Fibroblast of skin of abdomen (primary cell): ENCODE data around the gene MEIS1.

Experiments
- DNase-seq: peaks from one replicate; pipeline ENCODE4 v3.0.0-alpha.2; 2013

Gene MEIS1

DNA sequence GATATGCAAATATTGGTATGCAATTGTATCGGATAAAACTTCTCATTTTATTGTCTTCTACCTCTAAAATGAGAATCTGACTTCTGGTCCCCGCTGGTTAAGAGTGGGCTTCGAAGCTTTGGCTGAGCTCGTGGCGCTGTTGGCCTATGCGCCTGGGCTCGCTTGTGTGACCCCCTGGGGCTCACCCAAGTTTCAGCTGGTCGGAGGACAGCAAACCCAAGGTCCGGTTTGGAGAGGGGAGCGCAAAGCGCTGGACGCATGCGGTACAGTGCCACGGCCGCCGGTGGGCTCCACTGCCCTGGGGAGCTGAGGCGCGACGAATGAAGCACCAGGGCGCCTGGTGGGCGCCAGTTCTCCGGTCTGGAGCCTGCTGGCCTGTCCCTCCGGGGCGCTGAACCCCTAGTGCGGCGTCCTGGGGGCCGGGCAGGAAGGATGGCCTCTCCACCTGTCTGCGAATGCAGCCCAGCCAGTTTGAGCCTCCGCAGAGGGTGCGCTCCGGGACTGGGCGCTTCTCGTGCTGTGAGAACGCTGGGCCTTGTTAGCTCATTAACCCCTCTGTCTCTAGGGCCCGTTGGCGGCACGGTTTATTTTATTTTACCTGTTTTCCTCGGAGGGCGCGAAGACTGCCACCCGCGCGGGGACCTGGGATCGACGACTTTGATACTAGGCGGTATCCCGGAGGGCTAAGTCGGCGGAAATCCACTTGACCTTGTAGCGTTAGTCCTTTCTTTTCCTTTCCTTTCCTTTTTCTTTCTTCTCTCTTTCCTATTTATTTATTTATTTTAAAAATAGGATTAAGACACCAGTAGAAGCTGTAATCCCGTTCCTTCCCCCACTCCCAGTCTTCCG is 10.4 kb downstream of the MEIS1 start:
- peak; percentile 65 for DNase-seq

DNA sequence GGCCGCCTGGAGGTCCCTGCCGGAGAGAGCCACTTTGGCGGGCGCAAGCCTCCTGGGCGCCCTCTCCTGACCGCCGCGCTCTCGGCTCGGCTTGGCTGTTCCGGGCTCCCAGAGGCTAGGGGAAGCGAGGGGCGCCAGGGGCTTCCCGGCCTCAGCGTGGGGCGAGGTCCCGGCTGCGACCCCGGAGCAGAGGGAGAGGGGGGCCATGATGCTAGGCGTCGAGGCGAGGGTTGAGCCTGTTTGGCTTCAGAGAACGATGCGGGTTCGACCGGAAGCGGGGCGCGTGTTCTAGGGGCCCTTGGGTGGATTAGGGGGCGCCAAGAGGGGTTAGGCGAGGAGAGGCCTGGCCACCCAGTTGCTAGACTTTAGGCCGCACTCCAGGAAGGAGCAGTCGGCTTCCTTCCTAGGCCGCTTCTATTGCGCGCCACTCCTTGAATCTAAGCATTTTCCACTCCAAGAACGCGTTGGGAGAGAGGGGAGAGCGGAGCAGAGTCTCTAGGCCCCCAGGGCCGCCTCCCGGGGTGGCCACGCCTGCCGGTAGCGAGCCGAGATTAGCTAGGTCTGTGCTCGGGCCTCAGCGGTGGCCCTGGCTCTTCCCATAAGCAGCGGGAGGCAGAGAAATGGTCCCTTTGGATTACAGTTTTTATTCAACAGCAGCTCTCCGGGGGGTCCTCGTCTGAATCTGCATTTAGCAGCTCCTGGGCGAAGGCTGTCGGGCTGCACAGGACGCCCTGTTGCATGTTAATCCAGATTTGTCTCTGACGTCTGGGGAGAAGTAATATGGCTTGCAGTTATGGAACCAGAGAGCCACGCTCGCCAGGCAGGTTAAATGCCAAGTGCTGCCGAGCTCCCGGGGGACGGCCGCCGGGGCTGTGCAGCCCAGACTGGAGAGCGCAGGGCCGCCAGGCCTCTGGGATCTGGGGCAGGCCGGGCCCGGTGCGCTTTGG is 11.3 kb downstream of the MEIS1 start:
- peak; percentile 71 for DNase-seq

DNA sequence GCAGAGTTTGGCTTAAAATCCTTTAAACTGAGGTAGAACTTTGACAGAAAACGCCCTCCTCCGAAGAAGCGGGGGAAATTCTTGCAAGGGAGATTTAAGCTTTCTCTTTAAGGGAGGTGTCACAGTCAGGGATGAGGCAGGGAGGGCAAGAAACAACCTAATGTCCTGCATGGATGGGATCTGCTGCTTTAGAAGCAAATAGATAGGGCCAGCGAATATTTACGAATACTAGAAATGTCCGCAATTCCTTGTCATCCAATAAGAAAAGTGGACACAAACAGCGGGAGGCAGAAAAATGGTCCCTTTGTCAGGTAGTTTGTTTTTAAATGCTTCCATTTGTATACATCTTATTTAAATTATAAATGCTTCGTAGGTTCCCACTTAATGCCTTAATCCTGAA is 12.0 kb downstream of the MEIS1 start:
- DNase-seq: no peak

DNA sequence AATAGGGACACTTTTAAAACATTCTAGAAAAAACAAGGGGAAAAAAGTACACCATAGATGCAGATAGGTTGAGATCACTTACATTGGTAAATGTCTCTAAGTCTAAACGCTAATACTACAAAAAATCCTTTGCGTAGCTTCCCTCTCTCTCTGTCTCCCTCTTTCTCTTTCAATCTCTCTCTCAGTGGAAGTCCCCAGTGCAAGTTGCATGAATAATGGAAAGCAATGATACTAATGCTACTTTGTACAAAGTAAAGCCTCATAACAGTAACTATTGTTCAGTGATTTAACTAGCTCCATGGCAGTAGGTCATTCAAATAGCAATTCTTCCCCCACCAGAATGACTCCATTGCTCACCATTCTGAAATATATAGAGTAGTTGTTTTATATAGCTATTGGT is 12.8 kb downstream of the MEIS1 start:
- DNase-seq: no peak

DNA sequence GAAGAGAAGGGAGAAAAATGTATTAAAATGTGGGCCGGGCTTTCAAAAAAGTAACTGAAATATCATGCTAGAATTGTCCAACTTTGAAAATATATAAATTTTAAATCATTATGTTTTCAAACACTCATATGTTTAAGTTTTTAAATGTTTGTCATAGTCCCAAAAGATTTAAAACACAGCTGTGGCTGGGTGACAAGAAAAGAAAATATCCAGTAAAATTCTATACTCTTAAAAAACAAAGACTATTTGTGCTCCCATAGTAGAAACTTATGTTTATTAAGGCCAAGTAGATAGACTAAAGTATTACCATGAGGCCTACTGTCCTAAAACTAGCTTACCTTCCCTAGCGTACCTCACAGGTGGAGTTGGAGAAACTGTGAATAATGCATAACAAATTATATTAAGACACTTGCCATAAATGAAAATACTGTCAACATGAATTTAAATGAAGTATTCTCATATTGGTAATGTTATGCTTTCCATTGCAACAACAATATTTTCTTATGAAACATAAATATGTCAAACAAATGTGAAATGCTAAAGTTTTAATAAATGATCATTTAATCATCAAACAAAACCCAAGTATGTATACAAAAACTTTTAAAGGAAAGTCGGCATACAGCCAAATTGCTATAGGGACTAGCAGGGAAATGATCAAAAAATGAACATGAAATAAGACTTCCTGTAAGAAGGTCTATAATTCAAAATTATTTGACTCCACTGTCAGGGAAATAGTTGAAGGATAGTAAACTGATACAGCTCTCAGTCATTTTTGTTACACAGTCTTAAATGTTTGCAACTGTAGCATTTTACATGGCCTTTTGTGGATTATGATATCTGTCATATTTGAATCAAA is 13.4 kb downstream of the MEIS1 start:
- DNase-seq: no peak

DNA sequence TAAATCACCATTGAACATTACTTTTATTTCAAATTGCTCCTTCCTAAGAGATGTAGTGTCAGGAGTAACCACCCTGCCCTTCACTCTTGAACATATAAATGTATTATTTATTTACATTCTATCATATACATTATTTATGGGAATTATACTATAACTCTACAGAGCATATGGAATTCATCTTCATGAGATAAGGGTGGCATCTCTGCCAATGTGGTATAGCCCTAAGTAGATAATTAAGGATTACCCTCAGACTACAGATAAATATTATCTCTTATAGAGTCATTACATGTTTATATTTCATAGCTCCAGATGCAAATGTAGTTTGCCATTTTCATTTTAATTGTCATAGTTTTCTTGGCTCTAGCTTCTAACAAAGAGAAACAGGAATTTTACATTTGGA is 17.3 kb downstream of the MEIS1 start:
- no peak for DNase-seq

DNA sequence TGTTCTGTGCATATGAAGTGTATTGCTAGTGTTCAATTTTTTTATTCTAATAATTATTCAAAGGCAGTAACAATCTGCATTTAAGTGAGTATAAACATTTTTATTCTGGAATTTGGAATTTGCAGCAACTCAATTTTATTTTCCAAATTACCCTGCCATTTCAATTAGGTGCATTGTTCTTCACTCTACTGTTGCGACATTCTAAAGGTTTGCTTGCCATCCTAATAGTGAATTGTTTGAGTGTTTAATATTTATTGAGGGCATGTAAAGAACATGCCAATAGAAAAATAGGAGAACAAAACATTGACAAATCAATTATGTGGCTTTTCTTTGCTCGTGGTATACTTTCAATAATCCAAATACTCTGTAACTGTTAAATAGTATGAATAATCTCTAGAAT is 18.0 kb downstream of the MEIS1 start:
- DNase-seq: no peak

DNA sequence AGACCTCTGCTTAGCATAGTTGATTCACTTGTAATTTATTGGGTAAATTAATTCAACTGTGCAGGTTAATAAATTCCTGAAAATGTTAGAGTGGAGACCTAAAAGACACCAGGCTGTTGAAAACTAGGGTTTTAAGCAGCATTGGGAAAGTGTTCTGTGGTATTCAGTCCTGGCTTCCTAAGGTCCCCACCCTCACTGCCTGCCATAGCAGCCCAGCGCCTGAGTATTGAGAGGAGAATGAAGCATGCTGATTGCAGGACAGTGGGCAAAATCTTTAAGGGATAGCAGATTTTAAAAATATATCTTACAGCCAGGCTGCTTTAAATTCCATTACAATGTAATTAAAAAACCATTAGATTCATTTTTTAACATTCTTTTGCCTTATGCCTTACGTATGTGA is 20.6 kb downstream of the MEIS1 start:
- DNase-seq: no peak

DNA sequence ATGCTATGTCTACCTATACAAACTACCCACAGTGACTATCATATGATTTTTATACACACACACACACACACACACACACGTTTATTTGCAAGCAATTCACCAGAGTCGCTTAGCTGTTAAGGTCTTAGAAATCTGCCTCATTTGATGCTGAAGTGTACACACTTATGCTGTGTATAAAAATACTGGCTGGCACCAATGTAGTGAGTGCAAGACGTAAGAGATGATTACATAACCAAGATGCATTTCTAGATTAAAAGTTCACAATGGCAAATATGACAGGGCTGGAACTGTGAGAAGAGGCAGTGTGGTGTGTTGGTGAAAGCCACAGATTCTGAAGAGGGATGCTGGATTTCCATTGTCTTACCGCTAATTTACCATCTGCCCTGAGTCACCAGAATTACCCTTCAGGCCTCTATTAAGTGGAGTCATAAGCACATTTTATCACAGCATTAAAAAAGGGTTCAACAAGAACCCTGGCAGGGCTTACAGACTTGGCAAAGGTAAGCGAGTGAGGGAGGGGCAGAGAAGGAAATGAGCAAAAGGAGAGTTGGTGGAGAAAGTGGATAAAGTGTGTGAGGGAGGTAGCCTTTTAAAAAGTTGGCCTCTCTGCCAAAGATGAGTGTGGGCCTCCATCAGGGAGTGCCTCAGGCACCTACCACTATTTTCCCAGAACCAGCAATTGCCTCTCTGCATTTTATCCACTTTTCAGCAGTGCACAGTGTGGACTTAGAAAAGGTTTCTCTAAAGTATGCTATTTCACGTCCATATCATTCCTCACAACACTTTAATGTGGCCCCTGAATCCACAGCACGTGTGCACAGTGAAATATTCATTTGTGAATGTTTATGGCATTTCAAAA is 21.5 kb downstream of the MEIS1 start:
- no peak for DNase-seq

DNA sequence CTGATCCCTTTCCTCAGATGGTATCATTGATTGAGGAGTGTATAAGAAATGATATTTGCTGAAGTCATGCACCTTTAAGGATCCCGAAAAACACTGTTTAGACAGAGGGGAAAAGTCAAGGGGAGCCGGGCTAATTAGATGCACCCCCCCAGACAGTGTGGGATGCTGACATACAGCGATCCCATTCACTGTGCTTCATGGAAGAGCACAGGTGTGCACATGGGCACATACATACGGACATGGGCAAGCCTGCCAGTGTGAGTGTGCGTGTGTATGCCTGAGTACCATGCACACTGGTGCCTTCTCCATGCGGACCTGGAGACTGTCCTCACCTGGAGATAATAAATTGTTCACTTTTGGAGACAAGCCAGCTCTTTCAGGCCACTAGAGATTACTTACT is 22.6 kb downstream of the MEIS1 start:
- no peak for DNase-seq

DNA sequence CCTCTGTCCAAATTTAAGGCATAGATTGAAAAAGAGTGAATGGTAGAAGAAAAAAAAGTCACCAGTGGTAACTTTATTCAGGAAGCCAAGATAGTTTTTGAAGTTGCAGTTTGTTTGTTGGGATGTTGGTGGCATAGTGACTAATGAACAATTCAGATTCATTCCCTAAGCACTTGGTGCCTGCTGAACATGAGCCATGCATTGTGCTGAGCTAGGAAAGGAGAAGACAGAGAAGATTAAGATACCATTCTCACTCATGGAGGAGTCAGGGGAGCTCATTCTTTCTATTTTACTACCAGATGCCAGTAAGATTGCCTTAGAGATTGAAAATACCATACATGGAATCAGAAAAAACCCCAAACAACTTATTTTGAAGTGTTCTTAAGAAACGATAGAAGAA is 25.1 kb downstream of the MEIS1 start:
- DNase-seq: no peak

DNA sequence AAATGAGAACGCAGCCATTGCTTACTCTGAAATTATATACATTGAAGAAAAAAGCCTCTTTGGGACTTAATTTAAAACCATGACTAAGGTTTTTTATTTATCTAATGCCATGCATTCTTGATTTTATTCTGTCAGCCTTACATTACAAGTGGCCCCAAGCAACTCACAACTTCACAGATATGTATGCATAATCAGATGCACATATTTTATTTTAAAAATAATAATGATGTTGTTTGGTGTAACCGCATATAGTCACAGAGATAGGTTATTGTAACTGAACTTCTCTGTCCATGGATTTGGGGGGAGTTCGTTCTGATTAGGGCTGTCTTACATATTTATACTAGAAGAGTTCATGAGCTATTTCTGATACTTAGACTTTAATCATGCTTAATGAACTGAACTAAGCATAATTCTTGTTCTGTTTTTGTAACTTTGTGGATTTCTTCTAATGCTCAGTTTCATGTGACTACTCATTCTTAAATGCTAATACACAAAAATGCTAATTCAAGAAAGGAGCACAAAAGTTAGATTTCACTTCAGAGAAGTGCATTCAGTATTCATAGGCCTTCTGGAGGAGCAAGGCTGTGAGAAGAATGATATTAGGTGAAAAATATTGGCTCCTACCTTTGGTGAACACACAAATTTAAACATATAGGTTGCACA is 26.2 kb downstream of the MEIS1 start:
- DNase-seq: no peak

DNA sequence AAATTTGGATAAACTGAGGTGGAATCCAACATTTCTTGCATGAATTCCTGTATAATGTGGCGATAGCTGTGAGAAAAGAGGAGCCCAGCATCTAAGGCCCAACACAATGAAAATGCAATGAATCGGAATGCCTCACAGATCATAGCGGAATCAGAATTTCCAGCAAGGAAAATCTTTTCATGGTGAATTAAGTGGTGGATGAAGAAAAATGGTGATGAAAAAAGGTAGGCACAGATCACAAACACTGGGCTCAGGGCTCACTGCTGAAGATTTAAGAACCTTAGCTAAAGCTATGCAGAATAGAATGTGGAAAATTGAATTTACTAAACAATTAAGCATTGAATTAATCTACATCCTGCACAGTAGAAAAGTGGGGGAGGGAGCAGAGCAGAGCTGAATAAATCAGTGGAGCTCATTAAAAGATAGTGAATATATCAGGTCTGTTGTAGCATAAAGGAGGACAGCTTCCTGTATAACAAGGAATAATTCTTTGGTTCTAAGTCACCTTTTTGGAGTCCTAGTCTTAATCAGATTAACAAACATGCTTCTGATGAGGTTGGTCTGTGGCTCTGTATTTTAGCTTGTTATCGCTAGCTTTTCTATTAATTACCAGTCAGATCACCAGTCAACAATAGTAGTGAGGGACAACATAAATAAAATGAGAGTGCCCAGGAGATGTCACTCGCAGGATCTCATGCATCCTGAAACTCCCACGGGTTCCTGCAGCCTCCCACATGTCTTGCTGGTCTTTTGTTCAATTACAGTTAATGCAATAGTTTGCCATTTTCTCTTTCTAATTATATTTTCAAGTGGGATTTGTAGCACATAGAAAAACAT is 27.0 kb downstream of the MEIS1 start:
- DNase-seq: no peak

DNA sequence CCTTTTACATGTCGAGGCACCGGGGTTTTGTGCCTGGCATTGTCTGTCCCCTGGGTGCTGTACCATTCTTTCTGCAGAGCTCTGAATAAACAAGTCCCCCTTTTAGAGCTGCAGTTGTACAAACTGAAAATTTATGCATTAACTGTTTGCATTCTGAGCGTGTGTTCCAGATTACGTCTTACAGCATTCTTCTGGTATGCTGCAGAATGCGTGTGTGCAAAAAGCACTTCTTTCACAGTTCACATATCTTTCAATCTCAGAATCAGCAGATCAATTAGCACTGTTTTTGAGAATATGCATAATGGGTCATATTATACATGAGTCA is 27.5 kb downstream of the MEIS1 start:
- no peak for DNase-seq

DNA sequence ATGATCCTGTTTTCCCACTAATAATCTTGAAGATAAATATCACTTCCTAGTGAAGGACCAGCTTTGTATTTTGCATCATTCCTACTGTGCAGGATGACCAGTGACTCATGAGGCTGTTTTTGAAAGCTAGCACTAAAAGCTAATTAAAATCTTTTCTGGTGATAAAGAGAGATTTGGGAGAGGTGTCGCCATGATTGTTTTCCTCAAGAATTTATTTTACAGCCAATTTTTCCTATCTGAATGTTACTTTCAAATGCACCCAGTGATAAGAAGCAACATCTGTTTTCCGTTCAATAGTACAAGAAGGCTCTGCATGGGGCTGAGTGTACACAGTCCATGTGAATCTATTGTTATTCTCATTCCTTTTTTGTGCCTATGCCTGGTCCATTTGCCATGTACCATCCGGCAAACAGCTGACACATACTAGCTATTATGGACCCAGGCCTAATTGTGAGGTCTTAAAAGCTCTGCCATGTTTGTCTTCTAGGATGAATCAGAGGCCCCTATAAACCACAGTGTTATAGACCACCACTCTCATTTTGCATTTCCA is 28.4 kb downstream of the MEIS1 start:
- DNase-seq: no peak

DNA sequence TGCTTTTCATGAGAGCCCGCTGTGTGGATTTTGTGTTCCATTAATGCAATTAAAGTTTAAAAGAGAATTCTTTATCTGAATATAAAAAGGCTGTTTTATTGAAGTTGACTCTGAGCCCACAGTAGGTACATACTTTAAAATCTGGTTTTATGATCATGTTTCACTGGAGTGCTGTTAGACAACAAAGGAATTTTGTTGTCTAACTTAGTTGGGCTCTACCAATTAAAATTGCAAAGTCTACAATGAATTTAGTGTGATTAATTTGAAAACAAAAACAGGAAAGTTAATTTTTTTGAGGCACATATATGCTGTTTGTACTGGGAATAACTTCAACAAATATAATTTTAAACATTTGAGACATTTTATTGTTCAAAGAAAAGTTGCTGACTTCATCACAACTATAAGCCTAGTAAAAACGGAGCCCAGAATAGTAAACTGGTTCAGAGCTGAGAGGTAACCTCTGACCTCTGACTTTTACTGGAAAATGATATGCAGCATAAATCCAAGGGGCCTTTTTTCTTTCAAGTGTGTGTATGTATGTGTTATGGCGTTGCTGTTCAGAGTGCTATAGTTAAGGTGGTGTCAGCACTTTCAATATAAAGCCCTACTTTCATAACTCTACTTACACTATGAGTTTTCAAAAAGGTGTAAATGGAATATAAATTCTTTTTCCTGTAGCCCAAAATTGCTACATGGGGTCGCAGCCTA is 30.2 kb downstream of the MEIS1 start:
- DNase-seq: no peak

DNA sequence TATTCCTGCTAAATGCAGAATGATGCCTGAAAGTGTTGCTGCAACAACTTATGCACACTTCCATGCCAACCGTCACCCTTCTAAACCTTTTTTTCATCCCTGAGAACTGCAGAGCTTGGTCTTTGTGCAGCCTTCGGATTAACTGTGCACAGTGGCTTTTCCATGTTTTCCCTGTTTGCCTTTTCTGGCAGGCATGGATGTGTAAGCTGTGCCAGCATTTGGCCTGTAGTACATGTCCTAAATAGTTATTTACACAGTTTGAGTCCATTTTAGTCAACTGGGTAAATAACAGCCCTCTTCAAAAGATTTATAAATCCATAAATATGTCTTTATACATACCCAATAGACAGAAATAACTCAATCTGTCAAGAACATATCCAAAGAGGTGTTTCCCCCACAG is 31.5 kb downstream of the MEIS1 start:
- DNase-seq: no peak

DNA sequence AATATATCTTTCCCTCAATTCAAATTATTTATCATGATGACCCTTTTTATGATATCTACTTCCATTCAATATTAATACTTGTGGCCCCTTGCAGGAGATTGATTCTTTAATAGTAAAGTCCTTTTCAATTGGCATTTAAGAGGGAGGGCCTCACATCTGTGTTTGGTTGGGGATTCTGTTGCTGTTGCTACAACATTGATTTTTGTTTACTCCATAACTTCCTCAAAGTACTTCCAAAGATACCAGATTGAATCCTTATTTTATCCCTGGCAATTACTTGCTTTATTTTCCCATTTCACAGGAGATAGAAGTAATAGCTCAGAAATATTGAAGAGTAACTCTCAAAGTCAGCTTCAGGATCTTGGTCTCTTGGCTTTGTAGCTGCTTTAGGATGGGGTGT is 32.8 kb downstream of the MEIS1 start:
- no peak for DNase-seq

DNA sequence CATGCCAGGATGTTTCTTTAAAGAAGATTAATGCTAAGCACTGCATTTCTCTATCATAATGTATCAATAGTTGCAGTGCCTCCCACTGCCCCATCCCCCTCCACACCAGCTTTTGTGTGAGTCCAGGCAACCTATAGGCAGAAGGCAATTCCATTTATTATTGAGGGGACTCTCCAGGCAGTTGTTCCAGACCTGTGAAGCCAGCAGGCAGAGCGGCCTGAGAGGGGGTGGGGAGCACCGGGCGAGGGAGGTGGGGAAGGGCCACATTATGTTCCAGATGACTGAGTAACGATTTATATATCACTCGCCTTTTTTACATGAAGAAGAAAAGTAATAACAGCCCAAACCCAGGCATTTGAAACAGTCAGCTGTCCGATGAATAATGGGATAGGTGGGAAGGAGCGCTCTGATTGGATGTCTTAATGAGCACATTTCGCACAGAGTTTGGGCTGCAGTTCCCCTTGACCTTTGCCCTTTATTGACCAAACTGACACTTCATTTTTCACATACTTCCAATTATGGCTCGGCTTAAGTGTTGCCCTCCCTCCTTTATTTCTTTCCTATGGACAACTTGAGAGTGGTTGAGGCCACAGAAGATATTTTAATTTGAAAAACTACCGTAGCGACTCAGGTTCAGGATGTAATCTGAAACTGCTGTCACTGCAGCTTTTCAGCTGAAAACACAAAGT is 34.4 kb downstream of the MEIS1 start:
- DNase-seq: no peak
